ENCODE results near the gene ATE1.

Gene ATE1

DNA sequence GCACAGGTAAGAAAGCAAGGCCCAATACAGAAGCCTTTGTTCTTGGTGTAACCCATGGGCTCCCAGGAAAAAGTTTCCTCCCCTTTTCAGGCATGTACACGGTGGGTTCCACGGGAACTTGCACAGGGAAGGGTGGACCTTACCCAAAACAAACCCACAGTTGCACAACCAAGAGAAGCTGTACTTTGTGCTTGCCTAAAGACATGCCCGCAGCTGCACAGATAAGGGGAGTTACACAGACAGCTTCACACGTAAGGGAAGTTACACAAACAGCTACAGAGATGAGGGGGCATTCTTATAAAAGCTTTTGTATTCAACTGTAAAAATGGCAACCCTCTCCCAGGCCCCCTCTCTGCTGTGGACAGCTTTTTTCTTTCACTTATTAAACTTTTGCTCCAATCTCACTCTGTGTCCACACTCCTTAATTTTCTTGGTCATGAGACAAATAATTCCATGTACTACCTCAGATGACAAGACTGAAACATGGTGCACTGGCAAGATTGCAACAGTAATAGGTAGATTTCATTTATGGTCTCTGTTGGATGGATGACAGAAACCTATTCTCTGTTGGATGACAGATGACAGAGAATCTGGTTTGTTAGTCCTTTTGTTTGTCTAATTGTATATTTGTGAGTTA, 72.9 kb downstream of the ATE1 start:
- H3K4me1 ChIP-seq (ENCODE audit: control insufficient read depth in 1 of 2, insufficient read depth in 2 of 2, low read length in 2 of 2), result no peaks in the 10 kb centered on the region
- H3K27me3 ChIP-seq (ENCODE audit: control insufficient read depth in 1 of 2, insufficient read depth in 2 of 2, low read length in 2 of 2), result no peaks in the 10 kb centered on the region
- H3K36me3 ChIP-seq (ENCODE audit: control insufficient read depth in 1 of 2, insufficient read depth in 2 of 2, low read length in 2 of 2), result peaks cover 11 to 15% of the 10 kb centered on the region in 2 donors
- no peak overlapping the region for H3K4me3 ChIP-seq (ENCODE audit: low read depth in 1 of 2, low read length in 2 of 2)
- H3K9ac ChIP-seq (ENCODE audit: low read depth in 1 of 2, low read length in 2 of 2), result no peak overlapping the region
- peaks cover 0 to 3% of the 10 kb centered on the region in 2 donors for H3K9me3 ChIP-seq (ENCODE audit: control insufficient read depth in 1 of 2, low read length in 2 of 2)
- H3K27ac ChIP-seq (ENCODE audit: low read depth, low read length), result no peak overlapping the region

DNA sequence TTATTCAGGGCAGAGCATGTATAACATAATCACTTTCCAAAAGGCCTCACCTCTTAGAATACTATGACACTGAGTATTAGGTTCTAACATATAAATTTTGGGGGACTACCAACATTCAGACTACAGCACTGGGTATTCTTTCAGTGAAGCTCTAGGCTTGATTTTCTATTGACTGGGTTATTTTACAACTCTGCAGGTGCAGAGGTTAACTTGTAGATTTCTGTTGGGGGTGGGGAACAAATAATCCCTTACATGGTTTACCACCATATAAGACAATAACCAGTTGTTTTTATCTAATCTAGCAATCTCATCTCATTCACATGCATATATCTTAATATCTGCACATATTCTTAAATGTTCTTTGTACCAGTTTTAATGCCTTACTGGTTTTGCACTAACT, 73.9 kb downstream of the ATE1 start:
- Histone ChIP-seq H3K27me3 (ENCODE audit: control insufficient read depth in 1 of 2, insufficient read depth in 2 of 2, low read length in 2 of 2) (no peaks in the 10 kb centered on the region), H3K36me3 (ENCODE audit: control insufficient read depth in 1 of 2, insufficient read depth in 2 of 2, low read length in 2 of 2) (peaks cover 11 to 21% of the 10 kb centered on the region in 2 donors), H3K9me3 (ENCODE audit: control insufficient read depth in 1 of 2, low read length in 2 of 2) (peaks cover 0 to 3% of the 10 kb centered on the region in 2 donors), H3K4me1 (ENCODE audit: control insufficient read depth in 1 of 2, insufficient read depth in 2 of 2, low read length in 2 of 2) (no peaks in the 10 kb centered on the region), H3K4me3 (ENCODE audit: low read depth in 1 of 2, low read length in 2 of 2) (no peak overlapping the region), H3K9ac (ENCODE audit: low read depth in 1 of 2, low read length in 2 of 2) (no peak overlapping the region), H3K27ac (ENCODE audit: low read depth, low read length) (no peak overlapping the region)

DNA sequence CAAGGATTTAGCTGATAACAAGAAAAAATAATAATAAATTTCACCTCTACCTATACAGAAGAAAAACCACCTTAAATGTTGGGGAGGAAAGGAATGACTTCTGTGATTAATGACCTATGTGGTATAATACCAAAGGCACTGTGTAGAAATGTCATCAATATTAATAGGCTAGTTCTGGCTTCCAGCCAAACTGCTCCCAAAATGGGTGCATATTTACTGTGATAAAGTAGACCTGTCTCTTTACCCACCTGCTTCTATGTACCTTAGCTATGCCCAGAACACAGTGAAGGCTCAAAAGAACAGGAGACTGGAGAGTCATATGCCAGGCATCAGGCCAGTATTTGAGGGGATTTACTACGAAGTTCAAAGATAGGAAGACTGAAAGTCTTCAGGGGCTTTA, 76.0 kb downstream of the ATE1 start:
- H3K4me3 ChIP-seq (ENCODE audit: low read depth in 1 of 2, low read length in 2 of 2), result no peak overlapping the region
- H3K9me3 ChIP-seq (ENCODE audit: control insufficient read depth in 1 of 2, low read length in 2 of 2), result peaks cover 0 to 3% of the 10 kb centered on the region in 2 donors
- H3K27ac ChIP-seq (ENCODE audit: low read depth, low read length), result no peak overlapping the region
- H3K9ac ChIP-seq (ENCODE audit: low read depth in 1 of 2, low read length in 2 of 2), result no peak overlapping the region
- H3K27me3 ChIP-seq (ENCODE audit: control insufficient read depth in 1 of 2, insufficient read depth in 2 of 2, low read length in 2 of 2), result no peaks in the 10 kb centered on the region
- H3K36me3 ChIP-seq (ENCODE audit: control insufficient read depth in 1 of 2, insufficient read depth in 2 of 2, low read length in 2 of 2), result peaks cover 3 to 17% of the 10 kb centered on the region in 2 donors
- no peaks in the 10 kb centered on the region for H3K4me1 ChIP-seq (ENCODE audit: control insufficient read depth in 1 of 2, insufficient read depth in 2 of 2, low read length in 2 of 2)

DNA sequence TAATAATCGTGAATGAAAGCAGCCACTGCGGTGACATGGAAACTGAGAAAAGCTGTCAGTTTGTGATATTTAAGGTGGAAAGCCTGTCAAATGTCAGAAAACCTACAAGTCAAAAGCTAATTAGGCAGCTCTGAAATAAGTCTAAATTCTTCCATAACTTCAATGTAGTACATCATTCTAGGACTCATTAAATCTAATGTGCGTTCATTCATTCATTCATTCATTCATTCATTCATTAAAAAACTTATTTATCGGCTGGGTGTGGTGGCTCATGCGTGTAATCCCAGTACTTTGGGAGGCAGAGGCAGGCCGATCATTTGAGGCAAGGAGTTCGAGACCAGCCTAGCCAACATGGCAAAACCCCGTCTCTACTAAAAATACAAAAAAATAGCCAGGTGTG, 79.7 kb downstream of the ATE1 start:
- Histone ChIP-seq H3K4me3 (ENCODE audit: low read depth in 1 of 2, low read length in 2 of 2) (no peak overlapping the region), H3K4me1 (ENCODE audit: control insufficient read depth in 1 of 2, insufficient read depth in 2 of 2, low read length in 2 of 2) (no peaks in the 10 kb centered on the region), H3K9ac (ENCODE audit: low read depth in 1 of 2, low read length in 2 of 2) (no peak overlapping the region), H3K27me3 (ENCODE audit: control insufficient read depth in 1 of 2, insufficient read depth in 2 of 2, low read length in 2 of 2) (no peaks in the 10 kb centered on the region), H3K9me3 (ENCODE audit: control insufficient read depth in 1 of 2, low read length in 2 of 2) (peaks cover 0 to 8% of the 10 kb centered on the region in 2 donors), H3K27ac (ENCODE audit: low read depth, low read length) (no peak overlapping the region), H3K36me3 (ENCODE audit: control insufficient read depth in 1 of 2, insufficient read depth in 2 of 2, low read length in 2 of 2) (peaks cover 4 to 15% of the 10 kb centered on the region in 2 donors)

DNA sequence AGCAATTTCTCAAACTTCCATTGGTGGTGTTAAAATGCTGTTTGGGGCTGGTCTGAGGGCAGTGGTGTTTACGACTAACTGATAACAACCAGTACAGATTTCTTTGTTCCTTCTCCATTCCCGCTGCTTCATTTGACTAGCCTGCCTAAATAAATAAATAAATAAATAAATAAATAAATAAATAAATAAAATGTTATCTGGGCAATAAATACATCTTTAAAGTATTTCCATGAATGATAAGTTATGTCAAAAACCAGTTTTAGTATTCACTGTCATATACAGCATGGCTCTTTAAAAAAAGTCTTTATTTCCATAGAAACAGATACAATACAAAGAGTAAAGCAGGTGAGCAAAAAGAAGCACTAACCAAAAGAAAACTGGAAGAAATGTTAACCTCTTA, 81.3 kb downstream of the ATE1 start:
- Histone ChIP-seq H3K4me3 (ENCODE audit: low read depth in 1 of 2, low read length in 2 of 2) (no peak overlapping the region), H3K9ac (ENCODE audit: low read depth in 1 of 2, low read length in 2 of 2) (no peak overlapping the region), H3K4me1 (ENCODE audit: control insufficient read depth in 1 of 2, insufficient read depth in 2 of 2, low read length in 2 of 2) (no peaks in the 10 kb centered on the region), H3K9me3 (ENCODE audit: control insufficient read depth in 1 of 2, low read length in 2 of 2) (peaks cover 0 to 8% of the 10 kb centered on the region in 2 donors), H3K27ac (ENCODE audit: low read depth, low read length) (no peak overlapping the region), H3K27me3 (ENCODE audit: control insufficient read depth in 1 of 2, insufficient read depth in 2 of 2, low read length in 2 of 2) (no peaks in the 10 kb centered on the region), H3K36me3 (ENCODE audit: control insufficient read depth in 1 of 2, insufficient read depth in 2 of 2, low read length in 2 of 2) (peaks cover 4 to 15% of the 10 kb centered on the region in 2 donors)

DNA sequence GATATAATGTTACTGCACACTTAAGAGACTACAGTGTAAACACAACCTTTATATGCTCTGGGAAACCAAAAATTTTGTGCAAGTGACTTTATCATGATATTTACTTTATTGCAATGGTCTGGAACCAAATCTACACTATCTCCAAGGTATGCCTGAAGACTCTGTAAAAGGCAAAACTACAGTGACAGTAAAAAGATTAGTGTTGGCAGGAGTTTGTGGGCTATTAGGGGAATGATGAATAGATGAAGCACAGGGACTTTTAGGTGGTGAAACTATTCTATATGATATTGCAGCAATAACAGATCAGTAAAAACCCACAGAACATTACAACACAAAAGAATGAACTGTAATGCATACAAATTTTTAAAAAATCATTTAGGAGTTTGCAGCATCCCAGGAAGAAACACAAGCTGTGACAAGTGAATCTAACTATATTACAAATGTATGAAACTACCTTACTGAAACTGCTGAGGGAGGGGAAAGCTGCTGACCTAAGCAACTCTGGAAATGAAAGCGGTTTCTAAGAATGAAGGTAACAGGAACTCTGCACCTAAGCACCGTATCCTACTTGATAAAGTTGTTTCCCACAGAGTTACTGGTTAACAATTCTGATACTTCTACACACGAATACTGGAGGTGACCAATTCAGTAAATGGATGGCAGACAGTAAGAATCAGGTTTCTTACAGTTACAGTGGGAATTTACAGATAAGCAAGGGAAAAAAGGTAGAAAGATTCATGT, 82.6 kb downstream of the ATE1 start:
- Histone ChIP-seq H3K9me3 (ENCODE audit: control insufficient read depth in 1 of 2, low read length in 2 of 2) (peaks cover 0 to 8% of the 10 kb centered on the region in 2 donors), H3K36me3 (ENCODE audit: control insufficient read depth in 1 of 2, insufficient read depth in 2 of 2, low read length in 2 of 2) (peaks cover 4 to 11% of the 10 kb centered on the region in 2 donors), H3K4me3 (ENCODE audit: low read depth in 1 of 2, low read length in 2 of 2) (no peak overlapping the region), H3K27ac (ENCODE audit: low read depth, low read length) (no peak overlapping the region), H3K4me1 (ENCODE audit: control insufficient read depth in 1 of 2, insufficient read depth in 2 of 2, low read length in 2 of 2) (no peaks in the 10 kb centered on the region), H3K27me3 (ENCODE audit: control insufficient read depth in 1 of 2, insufficient read depth in 2 of 2, low read length in 2 of 2) (no peaks in the 10 kb centered on the region), H3K9ac (ENCODE audit: low read depth in 1 of 2, low read length in 2 of 2) (no peak overlapping the region)

DNA sequence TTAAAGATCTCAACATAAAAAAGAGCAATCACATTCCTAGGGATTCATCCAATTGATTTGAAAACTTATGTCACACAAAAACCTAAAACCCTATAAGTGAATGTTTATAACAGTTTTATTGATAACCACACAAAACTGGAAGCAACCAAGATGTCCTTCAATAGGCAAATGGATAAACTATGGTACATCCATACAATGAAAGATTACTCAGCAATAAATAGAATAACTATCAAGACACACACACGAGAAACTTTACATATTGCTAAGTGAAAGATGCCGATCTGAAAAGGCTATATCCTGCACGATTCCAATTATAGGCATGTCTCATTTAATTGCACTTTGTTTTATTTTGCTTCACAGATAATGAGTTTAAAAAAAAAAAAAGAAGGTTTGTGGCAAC, 83.3 kb downstream of the ATE1 start:
- Histone ChIP-seq H3K9ac (ENCODE audit: low read depth in 1 of 2, low read length in 2 of 2) (no peak overlapping the region), H3K27ac (ENCODE audit: low read depth, low read length) (no peak overlapping the region), H3K27me3 (ENCODE audit: control insufficient read depth in 1 of 2, insufficient read depth in 2 of 2, low read length in 2 of 2) (no peaks in the 10 kb centered on the region), H3K9me3 (ENCODE audit: control insufficient read depth in 1 of 2, low read length in 2 of 2) (peaks cover 0 to 8% of the 10 kb centered on the region in 2 donors), H3K36me3 (ENCODE audit: control insufficient read depth in 1 of 2, insufficient read depth in 2 of 2, low read length in 2 of 2) (peaks cover 4 to 5% of the 10 kb centered on the region in 2 donors), H3K4me3 (ENCODE audit: low read depth in 1 of 2, low read length in 2 of 2) (no peak overlapping the region), H3K4me1 (ENCODE audit: control insufficient read depth in 1 of 2, insufficient read depth in 2 of 2, low read length in 2 of 2) (no peaks in the 10 kb centered on the region)

DNA sequence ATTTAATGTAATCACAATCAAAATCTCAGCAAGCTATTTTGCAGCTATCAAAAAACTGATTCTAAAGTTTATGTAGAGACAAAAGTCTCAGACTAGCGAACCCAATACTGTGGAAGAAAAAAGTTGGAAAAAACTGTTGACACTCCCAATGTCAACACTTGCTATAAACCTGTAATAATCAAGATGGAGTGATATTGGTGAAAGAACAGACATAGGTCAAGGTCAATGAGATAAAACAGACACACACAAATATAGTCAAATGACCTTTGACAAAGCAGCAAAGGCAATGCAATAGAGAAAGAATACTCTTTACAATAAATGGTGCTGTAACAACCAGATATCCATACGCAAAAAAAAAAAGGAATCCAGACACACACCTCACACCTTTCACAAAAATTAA, 84.5 kb downstream of the ATE1 start:
- H3K9ac ChIP-seq (ENCODE audit: low read depth in 1 of 2, low read length in 2 of 2), result no peak overlapping the region
- no peaks in the 10 kb centered on the region for H3K27me3 ChIP-seq (ENCODE audit: control insufficient read depth in 1 of 2, insufficient read depth in 2 of 2, low read length in 2 of 2)
- H3K4me1 ChIP-seq (ENCODE audit: control insufficient read depth in 1 of 2, insufficient read depth in 2 of 2, low read length in 2 of 2), result no peaks in the 10 kb centered on the region
- H3K27ac ChIP-seq (ENCODE audit: low read depth, low read length), result no peak overlapping the region
- H3K9me3 ChIP-seq (ENCODE audit: control insufficient read depth in 1 of 2, low read length in 2 of 2), result peaks cover 0 to 8% of the 10 kb centered on the region in 2 donors
- peaks cover 2 to 4% of the 10 kb centered on the region in 2 donors for H3K36me3 ChIP-seq (ENCODE audit: control insufficient read depth in 1 of 2, insufficient read depth in 2 of 2, low read length in 2 of 2)
- no peak overlapping the region for H3K4me3 ChIP-seq (ENCODE audit: low read depth in 1 of 2, low read length in 2 of 2)

DNA sequence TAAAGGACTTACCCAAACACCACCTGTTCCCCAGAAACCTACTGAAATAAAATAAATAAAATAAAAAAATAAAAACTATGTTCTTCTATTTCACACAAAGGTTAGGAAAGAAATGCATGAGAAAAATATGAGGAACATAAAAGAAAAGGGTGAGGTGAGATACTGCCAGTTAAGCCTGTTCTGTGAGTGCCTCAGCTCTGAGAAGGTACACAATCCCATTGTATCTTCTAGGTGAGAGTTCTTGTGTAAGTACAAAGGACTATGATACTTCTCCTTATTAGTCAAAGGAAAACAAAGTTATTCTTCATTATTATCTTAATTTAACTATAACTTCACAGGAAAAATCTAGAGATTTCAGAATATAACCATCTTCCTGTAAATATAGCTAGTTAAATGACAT, 86.0 kb downstream of the ATE1 start:
- Histone ChIP-seq H3K27ac (ENCODE audit: low read depth, low read length) (no peak overlapping the region), H3K36me3 (ENCODE audit: control insufficient read depth in 1 of 2, insufficient read depth in 2 of 2, low read length in 2 of 2) (peaks cover 4 to 5% of the 10 kb centered on the region in 2 donors), H3K4me3 (ENCODE audit: low read depth in 1 of 2, low read length in 2 of 2) (no peak overlapping the region), H3K9me3 (ENCODE audit: control insufficient read depth in 1 of 2, low read length in 2 of 2) (peaks cover 0 to 8% of the 10 kb centered on the region in 2 donors), H3K27me3 (ENCODE audit: control insufficient read depth in 1 of 2, insufficient read depth in 2 of 2, low read length in 2 of 2) (no peaks in the 10 kb centered on the region), H3K9ac (ENCODE audit: low read depth in 1 of 2, low read length in 2 of 2) (no peak overlapping the region), H3K4me1 (ENCODE audit: control insufficient read depth in 1 of 2, insufficient read depth in 2 of 2, low read length in 2 of 2) (no peaks in the 10 kb centered on the region)

DNA sequence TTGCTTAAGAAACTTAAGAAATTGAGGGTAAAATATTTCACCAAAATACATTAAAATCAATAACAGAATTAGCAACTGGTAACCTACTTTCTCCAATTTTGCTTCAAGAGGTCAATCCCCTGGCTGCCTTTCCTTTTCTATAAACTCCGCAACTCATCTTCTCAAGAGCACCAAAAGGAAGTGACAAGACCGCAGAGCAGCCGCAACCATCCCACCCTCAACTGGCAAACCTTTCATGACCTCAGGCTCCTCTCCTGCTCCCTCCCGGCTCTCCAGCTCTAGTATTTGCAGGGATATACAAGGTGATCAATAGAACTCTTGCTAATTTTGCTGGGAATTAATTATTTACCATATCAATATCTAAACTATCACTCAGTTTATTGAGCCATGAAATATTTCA, 88.9 kb downstream of the ATE1 start:
- no peak overlapping the region for H3K27ac ChIP-seq (ENCODE audit: low read depth, low read length)
- no peaks in the 10 kb centered on the region for H3K4me1 ChIP-seq (ENCODE audit: control insufficient read depth in 1 of 2, insufficient read depth in 2 of 2, low read length in 2 of 2)
- H3K27me3 ChIP-seq (ENCODE audit: control insufficient read depth in 1 of 2, insufficient read depth in 2 of 2, low read length in 2 of 2), result no peaks in the 10 kb centered on the region
- no peaks in the 10 kb centered on the region for H3K9me3 ChIP-seq (ENCODE audit: control insufficient read depth in 1 of 2, low read length in 2 of 2)
- peaks cover 8 to 13% of the 10 kb centered on the region in 2 donors for H3K36me3 ChIP-seq (ENCODE audit: control insufficient read depth in 1 of 2, insufficient read depth in 2 of 2, low read length in 2 of 2)
- H3K9ac ChIP-seq (ENCODE audit: low read depth in 1 of 2, low read length in 2 of 2), result no peak overlapping the region
- H3K4me3 ChIP-seq (ENCODE audit: low read depth in 1 of 2, low read length in 2 of 2), result no peak overlapping the region

All from duodenal mucosa (tissue), 2 donors.